WERI-Rb-1 (cell line): Measurements from ENCODE around the gene B3GAT1.

Source experiments
- DNase-seq: peaks from one replicate; pipeline ENCODE4 v3.0.0-alpha.2; 2020
- H3K27ac ChIP-seq: fragments of 250-450 bp; sonication (Bioruptor Pico); 2 replicates; pipeline ENCODE4 v1.5.1; 2020; ENCODE audit warnings: mild to moderate bottlenecking, moderate library complexity
- H3K27me3 ChIP-seq: fragments of 250-450 bp; sonication (Bioruptor Pico); 2 replicates; pipeline ENCODE4 v1.5.1; 2021; ENCODE audit warnings: mild to moderate bottlenecking, low read depth, moderate library complexity; ENCODE audit not compliant: insufficient read depth, severe bottlenecking
- H3K36me3 ChIP-seq: fragments of 250-450 bp; sonication (Bioruptor Pico); 2 replicates; pipeline ENCODE4 v1.5.1; 2020; ENCODE audit warnings: mild to moderate bottlenecking, moderate library complexity
- H3K4me3 ChIP-seq: 2 replicates; pipeline ENCODE4 v1.5.1; 2011; ENCODE audit warnings: low read depth, mild to moderate bottlenecking, control low read depth, low read length
- H3K9me3 ChIP-seq: fragments of 250-450 bp; sonication (Bioruptor Pico); 2 replicates; pipeline ENCODE4 v1.5.1; 2021; ENCODE audit warnings: mild to moderate bottlenecking, moderate library complexity; ENCODE audit not compliant: severe bottlenecking
- CTCF ChIP-seq: IDR thresholded peaks from 2 replicates; pipeline ENCODE4 v1.5.1; 2011; ENCODE audit warnings: low read depth, mild to moderate bottlenecking, control low read depth, inconsistent platforms, low read length

Gene B3GAT1

GRCh38 chr11:134374171-134374570, 37.9 kb downstream of the B3GAT1 start:
- no peak for DNase-seq
- no peak for TF ChIP-seq CTCF
- Histone ChIP-seq H3K27ac (no peak overlapping the region), H3K36me3 (peaks cover 26% of the 10 kb centered on the region), H3K4me3 (no peak overlapping the region), H3K9me3 (no peaks in the 10 kb centered on the region), H3K27me3 (no peaks in the 10 kb centered on the region)

- no peak for TF ChIP-seq CTCF
- H3K27me3 ChIP-seq, result no peaks in the 10 kb centered on the region
- H3K27ac ChIP-seq, result no peak overlapping the region
- DNase-seq, result no peak
- no peak overlapping the region for H3K4me3 ChIP-seq
- no peaks in the 10 kb centered on the region for H3K9me3 ChIP-seq
- H3K36me3 ChIP-seq, result peaks cover 28% of the 10 kb centered on the region
Observed at GRCh38 chr11:134373591-134374052, 38.4 kb downstream of the B3GAT1 start.

GRCh38 chr11:134372961-134373360, 39.1 kb downstream of the B3GAT1 start:
- H3K9me3 ChIP-seq, result no peaks in the 10 kb centered on the region
- no peaks in the 10 kb centered on the region for H3K27me3 ChIP-seq
- no peak overlapping the region for H3K27ac ChIP-seq
- H3K36me3 ChIP-seq, result peaks cover 30% of the 10 kb centered on the region
- TF ChIP-seq CTCF, result no peak
- DNase-seq, result peak; percentile 26
- no peak overlapping the region for H3K4me3 ChIP-seq

- TF ChIP-seq CTCF, result no peak
- Histone ChIP-seq H3K27ac (no peak overlapping the region), H3K36me3 (peaks cover 30% of the 10 kb centered on the region), H3K9me3 (no peaks in the 10 kb centered on the region), H3K27me3 (no peaks in the 10 kb centered on the region), H3K4me3 (no peak overlapping the region)
- DNase-seq, result no peak
Observed at GRCh38 chr11:134372536-134372935, 39.5 kb downstream of the B3GAT1 start.

- Histone ChIP-seq H3K9me3 (no peaks in the 10 kb centered on the region), H3K27ac (no peak overlapping the region), H3K27me3 (no peaks in the 10 kb centered on the region), H3K36me3 (peaks cover 30% of the 10 kb centered on the region), H3K4me3 (no peak overlapping the region)
- TF ChIP-seq CTCF, result no peak
- no peak for DNase-seq
Observed at GRCh38 chr11:134371436-134372185, 40.4 kb downstream of the B3GAT1 start.
